Tibial nerve (tissue), 4 donors: ENCODE data around the gene CXorf58.

Source experiments
- CTCF ChIP-seq, 5 experiments: fragments of 200-600 bp in 3 of 5; fragments of 450-650 bp in 2 of 5; sonication (generic) in 3 of 5; IDR thresholded peaks; one replicate each; pipeline ENCODE4 v1.5.1; 2016 to 2019; ENCODE audit warnings: antibody characterized with exemption in 5 of 5, mild to moderate bottlenecking in 3 of 5, moderate library complexity in 2 of 5
- EP300 ChIP-seq, 2 donors: sonication (generic); formaldehyde crosslinking; IDR thresholded peaks; one replicate each; pipeline ENCODE4 v1.6.1; 2017; ENCODE audit warnings: antibody characterized with exemption in 2 of 2, mild to moderate bottlenecking in 1 of 2

DNA sequence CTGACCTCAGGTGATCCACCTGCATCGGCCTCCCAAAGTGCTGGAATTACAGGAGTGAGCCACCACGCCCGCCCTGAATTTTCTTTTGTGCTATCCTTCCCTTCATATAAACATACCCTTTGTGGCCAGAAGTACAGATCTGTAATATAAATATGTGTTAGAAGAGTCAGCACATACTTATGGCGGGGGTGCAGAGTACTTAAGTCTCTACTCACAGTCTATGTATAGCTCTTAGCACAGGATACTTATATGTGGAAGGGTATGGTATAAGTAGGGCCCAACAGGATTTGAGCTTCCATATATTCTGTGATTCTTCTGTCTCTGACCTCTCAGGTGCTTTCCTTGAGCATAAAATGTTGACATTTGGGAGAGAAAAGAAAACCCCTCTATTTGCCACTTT is 18.2 kb downstream of the CXorf58 start:
- no peak for TF ChIP-seq CTCF (IDR thresholded peaks at IDR 0.05)
- TF ChIP-seq EP300 (IDR thresholded peaks at IDR 0.05) = no peak
